HUES6 (cell line): ENCODE results near the gene FHL5.
"Not testable (repeated sequence)": the region's sequence is repeated elsewhere in the genome, so short reads cannot be mapped to it uniquely, and the experiment has no call there.

Source experiments
- H3K27ac ChIP-seq: 2 replicates; pipeline ENCODE4 v1.7.0; 2013; ENCODE audit warnings: low read depth, mild to moderate bottlenecking, low read length, inconsistent platforms
- H3K27me3 ChIP-seq: 2 replicates; pipeline ENCODE4 v1.6.1; 2013; ENCODE audit warnings: low read length; ENCODE audit not compliant: control insufficient read depth, insufficient read depth
- H3K36me3 ChIP-seq: 2 replicates; pipeline ENCODE4 v1.6.1; 2013; ENCODE audit warnings: low read length; ENCODE audit not compliant: control insufficient read depth, insufficient read depth
- H3K4me1 ChIP-seq: 2 replicates; pipeline ENCODE4 v1.6.1; 2013; ENCODE audit warnings: low read length; ENCODE audit not compliant: control insufficient read depth, insufficient read depth
- H3K4me3 ChIP-seq: 2 replicates; pipeline ENCODE4 v1.5.1; 2013; ENCODE audit warnings: low read depth, low read length
- H3K9ac ChIP-seq: one replicate; pipeline ENCODE4 v1.6.1; 2013; ENCODE audit warnings: mild to moderate bottlenecking, low read length
- H3K9me3 ChIP-seq: 2 replicates; pipeline ENCODE4 v1.6.1; 2013; ENCODE audit warnings: low read depth, low read length; ENCODE audit not compliant: control insufficient read depth, insufficient read depth

The FHL5 gene

DNA sequence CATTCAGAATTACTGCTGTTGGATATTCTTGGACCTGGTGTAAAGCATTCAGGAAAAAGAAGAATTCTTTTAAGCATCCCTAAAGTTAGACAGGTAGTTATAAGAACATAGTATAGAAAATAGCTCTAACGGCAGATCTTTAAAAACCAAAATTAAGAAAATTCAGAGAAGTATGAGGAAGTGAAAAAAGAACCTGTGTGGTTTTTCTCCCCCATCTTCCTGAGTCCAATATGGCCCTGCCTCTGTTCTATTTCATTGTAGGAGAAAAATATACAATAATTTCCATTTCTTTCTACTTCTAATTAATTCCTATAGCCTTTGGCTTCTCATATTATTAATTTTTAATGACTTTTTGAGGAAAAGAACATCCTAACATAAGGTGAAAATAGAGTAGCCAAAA lies 47.1 kb downstream of the FHL5 start:
- H3K4me1 ChIP-seq, result 0 out of 2 replicates have a peak, but pooled peaks cover 5% of the 10 kb centered on the region
- no peaks in the 10 kb centered on the region for H3K9me3 ChIP-seq
- no peaks in the 10 kb centered on the region for H3K36me3 ChIP-seq
- no peak overlapping the region for H3K27ac ChIP-seq
- no peak overlapping the region for H3K9ac ChIP-seq
- H3K4me3 ChIP-seq, result no peak overlapping the region
- H3K27me3 ChIP-seq, result no peaks in the 10 kb centered on the region

- Histone ChIP-seq H3K27ac (no peak overlapping the region), H3K4me3 (no peak overlapping the region), H3K9ac (no peak overlapping the region), H3K36me3 (no peaks in the 10 kb centered on the region), H3K27me3 (no peaks in the 10 kb centered on the region), H3K9me3 (no peaks in the 10 kb centered on the region), H3K4me1 (0 out of 2 replicates have a peak, but pooled peaks cover 5% of the 10 kb centered on the region)
These were observed 48.5 kb downstream of the FHL5 start for GRCh38 chr6:96611342-96611991.

GRCh38 chr6:96613291-96613999 lies 50.5 kb downstream of the FHL5 start:
- no peak overlapping the region for H3K9ac ChIP-seq
- H3K4me3 ChIP-seq, result no peak overlapping the region
- H3K9me3 ChIP-seq, result no peaks in the 10 kb centered on the region
- no peaks in the 10 kb centered on the region for H3K36me3 ChIP-seq
- H3K27me3 ChIP-seq, result no peaks in the 10 kb centered on the region
- H3K4me1 ChIP-seq, result no peaks in the 10 kb centered on the region
- H3K27ac ChIP-seq, result no peak overlapping the region

- Histone ChIP-seq H3K36me3 (no peaks in the 10 kb centered on the region), H3K9me3 (no peaks in the 10 kb centered on the region), H3K9ac (no peak overlapping the region), H3K27me3 (no peaks in the 10 kb centered on the region), H3K4me1 (no peaks in the 10 kb centered on the region), H3K4me3 (no peak overlapping the region), H3K27ac (no peak overlapping the region)
These were observed 57.9 kb downstream of the FHL5 start for GRCh38 chr6:96620851-96621250.

GRCh38 chr6:96621983-96622382 lies 59.1 kb downstream of the FHL5 start:
- H3K36me3 ChIP-seq, result no peaks in the 10 kb centered on the region
- no peak overlapping the region for H3K9ac ChIP-seq
- no peaks in the 10 kb centered on the region for H3K27me3 ChIP-seq
- H3K27ac ChIP-seq, result no peak overlapping the region
- no peaks in the 10 kb centered on the region for H3K9me3 ChIP-seq
- H3K4me3 ChIP-seq, result no peak overlapping the region
- no peaks in the 10 kb centered on the region for H3K4me1 ChIP-seq

- Histone ChIP-seq H3K27ac (no peak overlapping the region), H3K9me3 (no peaks in the 10 kb centered on the region), H3K4me1 (no peaks in the 10 kb centered on the region), H3K36me3 (no peaks in the 10 kb centered on the region), H3K27me3 (no peaks in the 10 kb centered on the region), H3K4me3 (no peak overlapping the region), H3K9ac (no peak overlapping the region)
These were observed 62.0 kb downstream of the FHL5 start for GRCh38 chr6:96624957-96625356.

- H3K4me1 ChIP-seq, result no peaks in the 10 kb centered on the region
- H3K9me3 ChIP-seq, result no peaks in the 10 kb centered on the region
- no peak overlapping the region for H3K27ac ChIP-seq
- H3K36me3 ChIP-seq, result no peaks in the 10 kb centered on the region
- H3K27me3 ChIP-seq, result no peaks in the 10 kb centered on the region
- no peak overlapping the region for H3K4me3 ChIP-seq
- no peak overlapping the region for H3K9ac ChIP-seq
These were observed 63.9 kb downstream of the FHL5 start for GRCh38 chr6:96626759-96627364.

DNA sequence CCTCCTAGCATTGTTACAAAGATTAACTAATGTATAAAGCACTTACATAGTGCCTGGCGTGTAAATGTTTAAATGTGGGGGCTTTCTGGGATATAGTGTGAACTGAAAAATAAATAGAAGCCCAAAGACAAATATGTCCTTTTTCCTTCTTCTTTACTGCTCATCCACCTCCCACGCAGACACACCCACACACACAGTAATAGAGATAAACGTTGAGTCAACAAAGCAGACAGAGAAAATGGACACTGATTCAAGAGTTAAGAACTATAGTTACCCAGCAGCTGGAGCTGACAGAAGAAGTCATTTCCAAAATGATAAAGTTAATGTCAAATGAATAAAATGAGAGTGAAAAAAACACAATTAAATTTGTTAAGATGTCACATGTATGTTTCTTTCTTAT lies 68.3 kb downstream of the FHL5 start:
- no peak overlapping the region for H3K9ac ChIP-seq
- H3K36me3 ChIP-seq, result no peaks in the 10 kb centered on the region
- H3K27me3 ChIP-seq, result no peaks in the 10 kb centered on the region
- H3K27ac ChIP-seq, result no peak overlapping the region
- H3K4me1 ChIP-seq, result no peaks in the 10 kb centered on the region
- H3K9me3 ChIP-seq, result no peaks in the 10 kb centered on the region
- no peak overlapping the region for H3K4me3 ChIP-seq

GRCh38 chr6:96637979-96638378 lies 75.1 kb downstream of the FHL5 start:
- not testable (repeated sequence) for H3K9ac ChIP-seq, H3K9me3 ChIP-seq, H3K4me3 ChIP-seq, H3K27me3 ChIP-seq, H3K4me1 ChIP-seq, H3K27ac ChIP-seq, H3K36me3 ChIP-seq

GRCh38 chr6:96645106-96645505 lies 82.2 kb downstream of the FHL5 start:
- no peak overlapping the region for H3K4me3 ChIP-seq
- no peaks in the 10 kb centered on the region for H3K4me1 ChIP-seq
- no peak overlapping the region for H3K27ac ChIP-seq
- no peaks in the 10 kb centered on the region for H3K27me3 ChIP-seq
- H3K9me3 ChIP-seq, result no peaks in the 10 kb centered on the region
- no peaks in the 10 kb centered on the region for H3K36me3 ChIP-seq
- H3K9ac ChIP-seq, result no peak overlapping the region

DNA sequence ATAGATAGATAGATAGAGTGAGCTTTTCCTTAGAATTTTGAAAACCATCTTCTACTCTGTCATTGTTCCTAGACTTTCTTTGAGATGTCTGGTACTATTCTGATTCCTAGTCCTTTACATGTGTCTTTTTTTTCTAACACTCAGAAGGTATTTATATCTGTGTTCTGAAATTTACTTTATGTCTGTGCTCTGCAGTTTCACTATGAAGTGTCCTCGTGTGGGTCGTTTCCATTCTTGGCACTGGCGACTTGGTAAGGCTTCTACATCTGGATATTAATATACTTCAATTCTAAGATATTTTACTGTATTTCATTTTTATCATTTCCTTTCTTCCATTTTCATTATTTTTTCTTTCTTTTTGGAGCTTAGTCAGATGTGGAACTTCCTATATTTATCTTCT lies 87.0 kb downstream of the FHL5 start:
- no peaks in the 10 kb centered on the region for H3K36me3 ChIP-seq
- H3K4me1 ChIP-seq, result no peaks in the 10 kb centered on the region
- H3K27me3 ChIP-seq, result no peaks in the 10 kb centered on the region
- no peaks in the 10 kb centered on the region for H3K9me3 ChIP-seq
- H3K27ac ChIP-seq, result no peak overlapping the region
- no peak overlapping the region for H3K4me3 ChIP-seq
- no peak overlapping the region for H3K9ac ChIP-seq
